ENCODE measurements around the gene LRRC36. TPM values are rescaled to one million over a fixed set of nuclear protein-coding genes. Genes with fewer than 3 reads are reported as not detected.

The LRRC36 gene
- total and polyA plus RNA-seq, 2 of the 8 experiments (the other 6 are each of a cell fraction or from before 2014, with no cell fraction given), result 0.15 TPM; not detected in 1

DNA sequence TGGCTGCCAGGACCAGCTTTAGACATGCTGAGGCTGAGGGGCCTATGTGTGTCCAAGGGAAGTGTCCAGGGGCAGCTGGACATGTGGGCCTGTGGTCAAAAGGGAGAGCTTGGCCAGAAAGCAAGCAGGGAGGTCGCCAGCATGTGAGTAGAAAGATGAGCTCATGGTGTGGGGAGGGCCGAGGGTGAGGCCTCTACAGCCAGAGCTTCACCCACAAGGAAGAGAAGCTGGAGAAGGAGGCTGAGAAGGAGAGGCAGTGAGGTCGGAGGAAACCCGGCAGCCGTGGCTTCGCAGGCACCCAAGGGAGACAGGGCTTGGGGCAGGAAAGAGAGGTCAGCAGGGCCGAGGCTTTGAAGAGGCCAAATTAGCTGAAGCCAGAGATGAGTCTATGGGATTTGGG is 100.3 kb downstream of the LRRC36 start (continued):
- TF ChIP-seq RNF2 (IDR thresholded peaks at IDR 0.05; ENCODE audit: borderline replicate concordance, low read depth, low read length, missing control alignments, poor library complexity, severe bottlenecking), result no peak
